NOMO-1 (cell line): Measurements from ENCODE around the gene UACA.
"Not testable (repeated sequence)": the region's sequence is repeated elsewhere in the genome, so short reads cannot be mapped to it uniquely, and the experiment has no call there.

Source experiments
- DNase-seq, 2 experiments: peaks; one replicate each; lab custom pipeline; 2025; ENCODE audit not compliant: unreplicated experiment in 2 of 2; lab: John Stamatoyannopoulos, UW

Gene UACA

GRCh38 chr15:70753101-70753829 is 10.1 kb downstream of the UACA start:
- no peak for DNase-seq

- DNase-seq, result no peak
These were observed 11.1 kb downstream of the UACA start for GRCh38 chr15:70752193-70752635.

- no peak for DNase-seq
These were observed 13.0 kb downstream of the UACA start for GRCh38 chr15:70750203-70750869.

- no peak for DNase-seq
These were observed 15.0 kb downstream of the UACA start for GRCh38 chr15:70748281-70748747.

GRCh38 chr15:70746598-70746997 is 16.8 kb downstream of the UACA start:
- not testable (repeated sequence) for DNase-seq

- peak in 1 of 2 experiments; percentile 24 for DNase-seq
These were observed 20.4 kb downstream of the UACA start for GRCh38 chr15:70742928-70743327.

GRCh38 chr15:70741677-70742293 is 21.6 kb downstream of the UACA start:
- peak; percentile 9 to 41 for DNase-seq

- peak; percentile 18 to 41 for DNase-seq
These were observed 22.2 kb downstream of the UACA start for GRCh38 chr15:70741107-70741531.

GRCh38 chr15:70735040-70735439 is 28.3 kb downstream of the UACA start:
- DNase-seq, result not testable (repeated sequence)

- no peak for DNase-seq
These were observed 34.2 kb downstream of the UACA start for GRCh38 chr15:70729164-70729563.

GRCh38 chr15:70726753-70727152 is 36.6 kb downstream of the UACA start:
- no peak for DNase-seq

- DNase-seq, result no peak
These were observed 39.4 kb downstream of the UACA start for GRCh38 chr15:70723927-70724326.

- DNase-seq, result no peak
These were observed 40.3 kb downstream of the UACA start for GRCh38 chr15:70723122-70723422.

- peak in 1 of 2 experiments; percentile 23 for DNase-seq
These were observed 40.9 kb downstream of the UACA start for GRCh38 chr15:70722266-70723121.

GRCh38 chr15:70720228-70721016 is 42.9 kb downstream of the UACA start:
- no peak for DNase-seq

- DNase-seq, result no peak
These were observed 46.0 kb downstream of the UACA start for GRCh38 chr15:70717237-70717793.

GRCh38 chr15:70715840-70716485 is 47.4 kb downstream of the UACA start:
- no peak for DNase-seq

- DNase-seq, result no peak
These were observed 48.8 kb downstream of the UACA start for GRCh38 chr15:70714565-70714964.

GRCh38 chr15:70714015-70714414 is 49.3 kb downstream of the UACA start:
- DNase-seq, result no peak
